MCF 10A (cell line): Measurements from ENCODE around the gene NOD1. TPM values are rescaled to one million over a fixed set of nuclear protein-coding genes. Genes with fewer than 3 reads are reported as not detected.

Experiments used
- BruUV-seq: library from RNA; stranded (reverse); fragments of 400-500 nt; replicated peaks from 2 replicates; lab custom pipeline; 2021; lab: Mats Ljungman, UMichigan
- CTCF ChIA-PET: fragments of 300-600 bp; sonication (Branson Sonifier 250); formaldehyde crosslinking; extraction: SDS; loops from one replicate; lab custom pipeline; 2021; ENCODE audit warnings: antibody characterized with exemption, inconsistent platforms; lab: Yijun Ruan, JAX
- POLR2A ChIA-PET: fragments of 300-600, 350-650 bp; sonication (Branson Sonifier 250); formaldehyde crosslinking; extraction: SDS; loops from one replicate; lab custom pipeline; 2020; ENCODE audit warnings: antibody characterized with exemption, inconsistent platforms; lab: Yijun Ruan, JAX
- DNase-seq: peaks from one replicate; pipeline ENCODE4 v3.0.0-alpha.2; 2018; ENCODE audit not compliant: unreplicated experiment
- H3K27ac Mint-ChIP-seq: one replicate; pipeline ENCODE4 v1.8.0; 2022; ENCODE audit warnings: mild to moderate bottlenecking, low read depth, mixed read lengths; ENCODE audit not compliant: unreplicated experiment
- H3K27me3 Mint-ChIP-seq: one replicate; pipeline ENCODE4 v1.8.0; 2022; ENCODE audit warnings: mixed read lengths; ENCODE audit not compliant: insufficient read depth, unreplicated experiment
- H3K36me3 Mint-ChIP-seq: one replicate; pipeline ENCODE4 v1.8.0; 2022; ENCODE audit warnings: mild to moderate bottlenecking, moderate library complexity, mixed read lengths; ENCODE audit not compliant: insufficient read depth, unreplicated experiment
- H3K4me1 Mint-ChIP-seq: one replicate; pipeline ENCODE4 v1.8.0; 2022; ENCODE audit warnings: mixed read lengths; ENCODE audit not compliant: insufficient read depth, unreplicated experiment
- H3K4me3 Mint-ChIP-seq: one replicate; pipeline ENCODE4 v1.8.0; 2022; ENCODE audit warnings: mild to moderate bottlenecking, moderate library complexity, mixed read lengths; ENCODE audit not compliant: unreplicated experiment
- H3K9me3 Mint-ChIP-seq: one replicate; pipeline ENCODE4 v1.8.0; 2022; ENCODE audit warnings: mixed read lengths; ENCODE audit not compliant: unreplicated experiment
- intact Hi-C: fragments of 100-400 bp; cut with micrococcal nuclease; formaldehyde crosslinking; loops from 2 replicates; pipeline ENCODE4 v1.14.1; 2022
- total RNA-seq: library from RNA; stranded (reverse); gene quantifications from 2 replicates; pipeline ENCODE4 v1.2.3, GENCODE V29; 2022
- TF ChIP-seq, protein P1 (sequence below): fragments of 200-600 bp; IDR thresholded peaks from one replicate; pipeline ENCODE4 v1.8.0; 2022; ENCODE audit warnings: antibody characterized with exemption, mild to moderate bottlenecking; ENCODE audit not compliant: unreplicated experiment

The NOD1 gene
- total RNA-seq, 1 experiment from 2014 or later, result 3.8 TPM

DNA sequence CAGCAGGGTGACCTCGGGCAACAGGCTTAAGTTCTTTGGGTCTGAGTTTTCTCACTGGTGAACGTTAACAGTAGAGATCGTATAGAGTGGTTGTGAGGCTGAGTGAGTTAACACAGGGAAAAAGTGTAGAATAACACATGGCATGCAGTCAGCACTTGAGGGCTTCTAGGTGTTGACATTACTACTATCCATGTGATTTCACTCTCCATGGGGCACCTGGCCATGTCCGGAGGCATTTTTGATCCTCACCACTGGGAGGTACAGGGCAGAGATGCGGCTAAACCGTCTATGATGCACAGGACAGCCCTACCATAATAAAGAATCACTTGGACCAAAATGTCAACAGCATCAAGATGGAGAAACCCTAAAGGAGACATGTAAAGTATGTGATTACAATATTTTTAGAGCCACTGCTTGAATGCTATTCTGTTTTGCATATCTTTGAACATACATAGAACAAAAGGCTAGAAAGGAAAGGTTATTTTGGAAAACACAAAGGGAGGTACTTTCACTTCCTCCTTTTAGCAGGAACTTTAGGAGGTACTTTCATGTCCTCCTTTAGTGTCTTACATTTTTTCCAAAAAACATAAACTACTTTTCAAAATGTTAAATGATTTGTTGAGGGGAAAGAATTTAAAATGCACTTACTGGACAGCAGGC lies 44.3 kb downstream of the NOD1 start:
- no peak for DNase-seq
- Mint-ChIP-seq H3K36me3 (peaks cover 26% of the 10 kb centered on the region), H3K9me3 (no peaks in the 10 kb centered on the region), H3K4me3 (no peak overlapping the region), H3K27ac (no peak overlapping the region), H3K4me1 (no peaks in the 10 kb centered on the region), H3K27me3 (no peaks in the 10 kb centered on the region)
- ChIA-PET POLR2A (no interaction called here), CTCF (no interaction called here)
- no TSS peak for BruUV-seq
- intact Hi-C loops, result no loop called here
- TF ChIP-seq, protein P1, sequence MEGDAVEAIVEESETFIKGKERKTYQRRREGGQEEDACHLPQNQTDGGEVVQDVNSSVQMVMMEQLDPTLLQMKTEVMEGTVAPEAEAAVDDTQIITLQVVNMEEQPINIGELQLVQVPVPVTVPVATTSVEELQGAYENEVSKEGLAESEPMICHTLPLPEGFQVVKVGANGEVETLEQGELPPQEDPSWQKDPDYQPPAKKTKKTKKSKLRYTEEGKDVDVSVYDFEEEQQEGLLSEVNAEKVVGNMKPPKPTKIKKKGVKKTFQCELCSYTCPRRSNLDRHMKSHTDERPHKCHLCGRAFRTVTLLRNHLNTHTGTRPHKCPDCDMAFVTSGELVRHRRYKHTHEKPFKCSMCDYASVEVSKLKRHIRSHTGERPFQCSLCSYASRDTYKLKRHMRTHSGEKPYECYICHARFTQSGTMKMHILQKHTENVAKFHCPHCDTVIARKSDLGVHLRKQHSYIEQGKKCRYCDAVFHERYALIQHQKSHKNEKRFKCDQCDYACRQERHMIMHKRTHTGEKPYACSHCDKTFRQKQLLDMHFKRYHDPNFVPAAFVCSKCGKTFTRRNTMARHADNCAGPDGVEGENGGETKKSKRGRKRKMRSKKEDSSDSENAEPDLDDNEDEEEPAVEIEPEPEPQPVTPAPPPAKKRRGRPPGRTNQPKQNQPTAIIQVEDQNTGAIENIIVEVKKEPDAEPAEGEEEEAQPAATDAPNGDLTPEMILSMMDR, result no peak

GRCh38 chr7:30433506-30433905 lies 45.1 kb downstream of the NOD1 start:
- TF ChIP-seq, protein P1, result no peak
- Mint-ChIP-seq H3K4me1 (no peaks in the 10 kb centered on the region), H3K27me3 (no peaks in the 10 kb centered on the region), H3K36me3 (peaks cover 34% of the 10 kb centered on the region), H3K27ac (no peak overlapping the region), H3K9me3 (no peaks in the 10 kb centered on the region), H3K4me3 (no peak overlapping the region)
- no peak for DNase-seq
- BruUV-seq, result no TSS peak
- ChIA-PET POLR2A (interaction anchor here (0.7 to 0.9 kb wide), 2 partner anchors 45 to 54 kb away, joined by 3 to 4 read pairs; partner anchors contain the start of gene NOD1), CTCF (no interaction called here)
- intact Hi-C loops, result no loop called here

- Mint-ChIP-seq H3K4me1 (no peaks in the 10 kb centered on the region), H3K36me3 (peaks cover 38% of the 10 kb centered on the region), H3K4me3 (no peak overlapping the region), H3K27me3 (no peaks in the 10 kb centered on the region), H3K27ac (no peak overlapping the region), H3K9me3 (no peaks in the 10 kb centered on the region)
- BruUV-seq, result no TSS peak
- TF ChIP-seq, protein P1, result no peak
- POLR2A ChIA-PET, result interaction anchor here (0.7 to 0.9 kb wide), 2 partner anchors 45 to 54 kb away, joined by 3 to 4 read pairs; partner anchors contain the start of gene NOD1
- DNase-seq, result no peak
- intact Hi-C loops, result no loop called here
- CTCF ChIA-PET, result no interaction called here
Measured at GRCh38 chr7:30433082-30433481, 45.5 kb downstream of the NOD1 start.

DNA sequence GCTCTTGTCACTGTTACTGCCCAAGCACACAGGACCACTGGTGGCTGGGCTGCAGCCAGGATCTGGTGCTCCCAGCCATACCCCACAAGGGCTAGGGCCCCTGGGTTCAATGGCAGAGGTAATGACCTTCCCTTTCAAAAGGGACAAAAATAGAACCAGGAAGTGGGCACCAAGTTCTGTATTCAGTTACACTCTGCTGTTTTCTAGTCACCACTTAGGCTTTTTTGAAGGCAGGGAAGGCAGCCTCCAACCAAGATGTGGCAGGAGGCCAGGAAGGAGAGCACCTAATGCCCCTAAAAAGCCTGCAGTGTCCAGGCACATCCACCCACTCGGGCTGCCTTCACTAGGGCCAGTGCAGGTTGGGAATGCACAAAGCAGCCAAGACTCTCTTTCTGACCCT lies 47.8 kb downstream of the NOD1 start:
- ChIA-PET CTCF (interaction anchor here (1.1 to 1.4 kb wide), 2 partner anchors 17 to 102 kb away, joined by 3 to 4 read pairs; no protein-coding TSS in a partner anchor), POLR2A (interaction anchor here (0.5 kb wide), 1 partner anchor 820 kb away, joined by 3 read pairs; no protein-coding TSS in a partner anchor)
- no peaks in the 10 kb centered on the region for H3K27me3 Mint-ChIP-seq
- no peaks in the 10 kb centered on the region for H3K4me1 Mint-ChIP-seq
- intact Hi-C loops, result no loop called here
- BruUV-seq, result no TSS peak
- no peak overlapping the region for H3K27ac Mint-ChIP-seq
- no peaks in the 10 kb centered on the region for H3K9me3 Mint-ChIP-seq
- no peak overlapping the region for H3K4me3 Mint-ChIP-seq
- TF ChIP-seq, protein P1, result no peak
- peaks cover 42% of the 10 kb centered on the region for H3K36me3 Mint-ChIP-seq
- DNase-seq, result no peak
